HepG2 (cell line): Measurements from ENCODE around the gene STKLD1. TPM values are rescaled to one million over a fixed set of nuclear protein-coding genes. Genes with fewer than 3 reads are reported as not detected.

Source experiments
- FOXP4 ChIP-seq: sonication (generic); formaldehyde crosslinking; IDR thresholded peaks from 2 replicates; pipeline ENCODE4 v1.4.0; 2020; ENCODE audit warnings: missing genetic modification reagents
- HDAC6 ChIP-seq: fragments of 200-600 bp; sonication (generic); IDR thresholded peaks from 2 replicates; pipeline ENCODE4 v1.7.0; 2017; ENCODE audit warnings: mild to moderate bottlenecking, antibody characterized with exemption, low read length, low read depth
- HMGA1 ChIP-seq: sonication (generic); formaldehyde crosslinking; conservative IDR thresholded peaks from 2 replicates; pipeline ENCODE4 v1.4.0; 2020; ENCODE audit warnings: missing genetic modification reagents
- MBNL3 ChIP-seq: fragments of 250-450 bp; sonication (Bioruptor Pico); conservative IDR thresholded peaks from 2 replicates; pipeline ENCODE4 v1.8.0; 2022; ENCODE audit warnings: mild to moderate bottlenecking, inconsistent platforms
- NCOA1 ChIP-seq: sonication (generic); formaldehyde crosslinking; IDR thresholded peaks from 2 replicates; pipeline ENCODE4 v1.9.0; 2021; ENCODE audit warnings: missing genetic modification reagents
- SP140L ChIP-seq: sonication (generic); formaldehyde crosslinking; IDR thresholded peaks from 2 replicates; pipeline ENCODE4 v1.4.0; 2020; ENCODE audit warnings: missing genetic modification reagents, borderline replicate concordance
- SRSF4 ChIP-seq: fragments of 200-400 bp; formaldehyde crosslinking; IDR thresholded peaks from one replicate; pipeline ENCODE4 v1.6.1; 2018; ENCODE audit warnings: mild to moderate bottlenecking, low read depth, low read length, moderate library complexity; ENCODE audit not compliant: poor library complexity, severe bottlenecking
- SUZ12 ChIP-seq: fragments of 150-350 bp; IDR thresholded peaks from 2 replicates; pipeline ENCODE4 v1.6.1; 2014; ENCODE audit warnings: low read depth, low read length
- TCF7 ChIP-seq: sonication (generic); IDR thresholded peaks from 2 replicates; pipeline ENCODE4 v1.6.1; 2016; ENCODE audit warnings: antibody characterized with exemption, low read depth
- WIZ ChIP-seq: sonication (generic); formaldehyde crosslinking; IDR thresholded peaks from 2 replicates; pipeline ENCODE4 v1.5.1; 2020; ENCODE audit warnings: mild to moderate bottlenecking, missing genetic modification reagents
- ZBTB7B ChIP-seq: sonication (generic); formaldehyde crosslinking; IDR thresholded peaks from 2 replicates; pipeline ENCODE4 v1.4.0; 2020; ENCODE audit warnings: missing genetic modification reagents
- ZNF143 ChIP-seq: sonication (generic); formaldehyde crosslinking; IDR thresholded peaks from 2 replicates; pipeline ENCODE4 v1.4.0; 2020; ENCODE audit warnings: missing genetic modification reagents
- ZNF280B ChIP-seq: sonication (generic); formaldehyde crosslinking; IDR thresholded peaks from 2 replicates; pipeline ENCODE4 v1.5.0; 2020; ENCODE audit warnings: missing genetic modification reagents, mild to moderate bottlenecking, borderline replicate concordance
- ZNF446 ChIP-seq: sonication (generic); formaldehyde crosslinking; IDR thresholded peaks from 2 replicates; pipeline ENCODE4 v1.5.0; 2020; ENCODE audit warnings: mild to moderate bottlenecking, missing genetic modification reagents
- ZNF512 ChIP-seq: sonication (generic); formaldehyde crosslinking; IDR thresholded peaks from 2 replicates; pipeline ENCODE4 v1.4.0; 2020; ENCODE audit warnings: mild to moderate bottlenecking, missing genetic modification reagents
- ZNF670 ChIP-seq: sonication (generic); formaldehyde crosslinking; IDR thresholded peaks from 2 replicates; pipeline ENCODE4 v1.8.0; 2022; ENCODE audit warnings: mild to moderate bottlenecking, missing genetic modification reagents, borderline replicate concordance
- ZNF766 ChIP-seq: sonication (generic); formaldehyde crosslinking; IDR thresholded peaks from 2 replicates; pipeline ENCODE4 v1.5.0; 2020; ENCODE audit warnings: missing genetic modification reagents, borderline replicate concordance
- ZNF83 ChIP-seq: sonication (generic); formaldehyde crosslinking; IDR thresholded peaks from 2 replicates; pipeline ENCODE4 v1.4.0; 2020; ENCODE audit warnings: missing genetic modification reagents, mild to moderate bottlenecking, borderline replicate concordance
- ZSCAN31 ChIP-seq: sonication (generic); formaldehyde crosslinking; IDR thresholded peaks from 2 replicates; pipeline ENCODE4 v1.5.0; 2020; ENCODE audit warnings: low read depth, mild to moderate bottlenecking, missing genetic modification reagents
- polyA plus RNA-seq, 8 experiments: library from polyadenylated mRNA; depleted of rRNA in 3 of 8; stranded (reverse) in 7 of 8; unstranded in 1 of 8; fragments of >200 nt; fragmentation: Illumina TruSeq in 4 of 8; extraction: Trizol in 4 of 8; gene quantifications; 2 replicates each; pipeline versions ENCODE4 v1.2.1 to v1.2.3, GENCODE V29; 2011 to 2016; ENCODE audit warnings: low read depth in 4 of 8, missing spikeins in 1 of 8, mixed read lengths in 1 of 8; ENCODE audit not compliant: insufficient read depth in 1 of 8
- total RNA-seq, 5 experiments: library from RNA; depleted of rRNA; stranded (reverse); fragments of >200 nt; fragmentation: Illumina TruSeq; extraction: Trizol; gene quantifications; 2 replicates each; pipeline ENCODE4 v1.2.3, GENCODE V29; 2016; ENCODE audit warnings: low read depth in 1 of 5
- TF ChIP-seq, protein P1 (sequence below): sonication (generic); formaldehyde crosslinking; IDR thresholded peaks from 2 replicates; pipeline ENCODE4 v1.5.1; 2020; ENCODE audit warnings: mild to moderate bottlenecking, missing genetic modification reagents

The STKLD1 gene
- total and polyA plus RNA-seq, 2 of the 13 experiments (the other 11 are each of a cell fraction or from before 2014, with no cell fraction given), result 1.5 to 2.2 TPM

DNA sequence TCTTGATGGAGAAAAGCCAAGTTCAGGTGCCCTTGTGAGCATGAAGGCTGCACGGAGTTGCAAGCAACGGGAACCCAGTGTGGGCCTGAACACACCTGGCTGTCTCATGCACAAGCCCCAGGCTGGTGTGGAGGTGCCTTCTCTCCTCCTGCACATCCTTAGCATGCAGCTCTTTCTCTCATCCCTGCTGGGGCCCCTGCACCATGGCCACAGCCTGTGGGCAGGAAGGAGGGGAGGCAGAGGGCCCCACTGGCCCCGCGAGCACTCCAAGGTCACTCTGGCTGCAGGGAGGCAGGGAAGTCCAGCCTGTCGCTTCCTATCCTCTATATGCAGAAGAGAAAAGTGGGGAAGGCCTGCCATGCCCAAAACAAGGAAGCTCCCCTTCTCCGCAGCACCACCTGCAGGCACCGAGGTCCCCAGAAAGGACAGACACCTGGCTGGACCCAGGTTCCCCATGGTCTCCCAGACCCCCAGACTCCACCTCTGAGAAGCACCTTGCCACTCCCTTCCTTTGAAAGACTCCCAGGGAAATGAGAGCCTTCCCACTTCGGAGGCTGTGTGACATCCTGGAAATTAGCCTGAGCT, 18.6 kb downstream of the STKLD1 start (continued):
- TF ChIP-seq FOXP4 (CRISPR knock-in tag) (no peak), SRSF4 (no peak), ZNF83 (CRISPR knock-in tag) (no peak), ZNF512 (CRISPR knock-in tag) (no peak), HDAC6 (no peak), ZNF143 (no peak), HMGA1 (CRISPR knock-in tag) (no peak), ZNF280B (no peak), TCF7 (no peak), WIZ (CRISPR knock-in tag) (no peak), ZNF670 (CRISPR knock-in tag) (no peak), NCOA1 (CRISPR knock-in tag) (0 out of 2 replicates have a peak, but pooled peaks have one; percentile 35), ZBTB7B (CRISPR knock-in tag) (0 out of 2 replicates have a peak, but pooled peaks have one; percentile 62), MBNL3 (CRISPR knock-in tag) (no peak), ZSCAN31 (no peak), SP140L (no peak), ZNF446 (CRISPR knock-in tag) (no peak), ZNF766 (CRISPR knock-in tag) (no peak), SUZ12 (no peak)
- TF ChIP-seq, protein P1, sequence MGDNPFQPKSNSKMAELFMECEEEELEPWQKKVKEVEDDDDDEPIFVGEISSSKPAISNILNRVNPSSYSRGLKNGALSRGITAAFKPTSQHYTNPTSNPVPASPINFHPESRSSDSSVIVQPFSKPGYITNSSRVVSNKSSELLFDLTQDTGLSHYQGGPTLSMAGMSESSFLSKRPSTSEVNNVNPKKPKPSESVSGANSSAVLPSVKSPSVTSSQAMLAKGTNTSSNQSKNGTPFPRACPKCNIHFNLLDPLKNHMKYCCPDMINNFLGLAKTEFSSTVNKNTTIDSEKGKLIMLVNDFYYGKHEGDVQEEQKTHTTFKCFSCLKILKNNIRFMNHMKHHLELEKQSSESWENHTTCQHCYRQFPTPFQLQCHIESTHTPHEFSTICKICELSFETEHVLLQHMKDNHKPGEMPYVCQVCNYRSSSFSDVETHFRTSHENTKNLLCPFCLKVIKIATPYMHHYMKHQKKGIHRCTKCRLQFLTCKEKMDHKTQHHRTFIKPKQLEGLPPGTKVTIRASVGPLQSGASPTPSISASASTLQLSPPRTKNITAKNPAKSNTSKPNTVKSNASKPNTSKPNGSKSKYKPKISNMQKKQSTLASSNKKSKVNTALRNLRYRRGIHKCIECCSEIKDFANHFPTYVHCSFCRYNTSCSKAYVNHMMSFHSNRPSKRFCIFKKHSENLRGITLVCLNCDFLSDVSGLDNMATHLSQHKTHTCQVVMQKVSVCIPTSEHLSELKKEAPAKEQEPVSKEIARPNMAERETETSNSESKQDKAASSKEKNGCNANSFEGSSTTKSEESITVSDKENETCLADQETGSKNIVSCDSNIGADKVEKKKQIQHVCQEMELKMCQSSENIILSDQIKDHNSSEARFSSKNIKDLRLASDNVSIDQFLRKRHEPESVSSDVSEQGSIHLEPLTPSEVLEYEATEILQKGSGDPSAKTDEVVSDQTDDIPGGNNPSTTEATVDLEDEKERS (CRISPR knock-in tag), result no peak
